CD4-positive, alpha-beta T cell (primary cell): ENCODE data around the gene SOCS2. TPM values are rescaled to one million over a fixed set of nuclear protein-coding genes. Genes with fewer than 3 reads are reported as not detected.
A peak's percentile ranks its signal among the peaks of the same experiment; 100 is the strongest.

Source experiments
- ATAC-seq: fragments of 200-7000 bp; cut with Tn5 transposase; one replicate; pipeline ENCODE4 v1.10.0; 2022; ENCODE audit warnings: mild to moderate bottlenecking; ENCODE audit not compliant: poor library complexity
- CTCF ChIA-PET: fragments of 350-600 bp; sonication (Branson Sonifier 250); formaldehyde crosslinking; loops from one replicate; lab custom pipeline; 2021; ENCODE audit warnings: antibody characterized with exemption, inconsistent platforms; lab: Charles Lee
- POLR2A ChIA-PET: fragments of 350-600 bp; sonication (Branson Sonifier 250); formaldehyde crosslinking; loops from one replicate; lab custom pipeline; 2021; ENCODE audit warnings: antibody characterized with exemption, inconsistent platforms; lab: Charles Lee
- DNase-seq, 14 experiments: peaks; one replicate each; pipeline ENCODE4 v3.0.0-alpha.2; 2013 to 2020; ENCODE audit warnings: mixed read lengths in 2 of 14
- H3K27ac ChIP-seq, 2 donors: one replicate each; pipeline versions ENCODE4 v1.5.1 to v1.7.0; 2013; ENCODE audit warnings: low read length in 2 of 2, low read depth in 1 of 2, mild to moderate bottlenecking in 1 of 2
- H3K27me3 ChIP-seq, 2 experiments: 1 replicate in 1 of 2; 2 replicates in 1 of 2; pipeline versions ENCODE4 v1.6.1 to v1.7.0; 2013; ENCODE audit warnings: low read length in 2 of 2, control low read depth in 1 of 2, mild to moderate bottlenecking in 1 of 2, moderate library complexity in 1 of 2; ENCODE audit not compliant: insufficient read depth in 2 of 2, control insufficient read depth in 1 of 2
- H3K36me3 ChIP-seq: one replicate; pipeline ENCODE4 v1.6.1; 2013; ENCODE audit warnings: low read length, control low read depth; ENCODE audit not compliant: insufficient read depth
- H3K4me1 ChIP-seq: one replicate; pipeline ENCODE4 v1.6.1; 2013; ENCODE audit warnings: low read length, control low read depth; ENCODE audit not compliant: insufficient read depth
- H3K4me3 ChIP-seq: one replicate; pipeline ENCODE4 v1.5.1; 2013; ENCODE audit warnings: mild to moderate bottlenecking, low read length, moderate library complexity
- H3K9me3 ChIP-seq, 2 experiments: 1 replicate in 1 of 2; 2 replicates in 1 of 2; pipeline versions ENCODE4 v1.6.1 to v1.7.0; 2013; ENCODE audit warnings: low read length in 2 of 2, mild to moderate bottlenecking in 2 of 2, control low read depth in 1 of 2, moderate library complexity in 1 of 2; ENCODE audit not compliant: control insufficient read depth in 1 of 2, insufficient read depth in 1 of 2
- H3K27ac Mint-ChIP-seq: one replicate; pipeline ENCODE4 v1.8.0; 2020; ENCODE audit warnings: mixed read lengths
- H3K27me3 Mint-ChIP-seq: one replicate; pipeline ENCODE4 v1.8.0; 2021; ENCODE audit warnings: mixed read lengths
- H3K36me3 Mint-ChIP-seq: one replicate; pipeline ENCODE4 v1.8.0; 2021; ENCODE audit warnings: low read depth, mixed read lengths
- H3K4me1 Mint-ChIP-seq: one replicate; pipeline ENCODE4 v1.8.0; 2021; ENCODE audit warnings: low read depth, mixed read lengths
- H3K4me3 Mint-ChIP-seq: one replicate; pipeline ENCODE4 v1.8.0; 2020; ENCODE audit warnings: mild to moderate bottlenecking, mixed read lengths
- H3K9me3 Mint-ChIP-seq: one replicate; pipeline ENCODE4 v1.8.0; 2020; ENCODE audit warnings: mixed read lengths
- intact Hi-C, 2 experiments: fragments of 100-400 bp; cut with DNase I in 1 of 2; cut with micrococcal nuclease in 1 of 2; formaldehyde crosslinking; loops; one replicate each; pipeline versions ENCODE4 v1.15.1 to v1.9.0; 2023 to 2025; cut with DNase I, micrococcal nuclease
- total RNA-seq, 174 experiments: library from RNA in 2 of 174; stranded (reverse) in 2 of 174; gene quantifications; one replicate each; pipeline ENCODE4 v1.2.3 and lab custom pipeline; 2021 to 2026
- TF ChIP-seq, protein P1 (sequence below): fragments of 200-600 bp; IDR thresholded peaks from one replicate; pipeline ENCODE4 v1.8.0; 2022; ENCODE audit warnings: antibody characterized with exemption, mild to moderate bottlenecking

SOCS2 gene
- total RNA-seq, 2 experiments from 2014 or later, result 4.1 to 4.2 TPM

DNA sequence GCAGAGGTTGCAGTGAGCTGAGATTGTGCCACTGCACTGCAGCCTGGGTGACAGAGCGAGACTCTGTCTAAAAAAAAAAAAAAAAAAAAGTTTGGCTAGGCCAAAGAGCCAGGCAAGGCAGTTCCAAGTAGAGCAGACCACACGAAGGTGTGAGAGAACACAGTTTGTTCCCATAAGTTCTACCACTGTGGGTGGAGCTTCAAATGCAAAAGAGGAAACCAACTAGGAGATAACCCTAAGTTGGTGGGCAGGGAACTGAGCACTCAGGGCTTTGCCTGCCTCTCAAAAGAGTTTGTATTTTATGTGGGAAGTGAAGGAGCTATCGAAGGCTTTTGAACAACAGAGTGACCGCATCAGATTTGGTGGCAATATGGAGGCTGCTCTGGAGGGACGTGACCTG lies 15.1 kb downstream of the SOCS2 start:
- Histone ChIP-seq H3K4me3 (no peak overlapping the region), H3K36me3 (no peaks in the 10 kb centered on the region), H3K27me3 (peaks cover 6 to 18% of the 10 kb centered on the region in 2 experiments), H3K9me3 (no peaks in the 10 kb centered on the region), H3K27ac (no peak overlapping the region), H3K4me1 (peaks cover 7% of the 10 kb centered on the region)
- DNase-seq (no peak), ATAC-seq (no peak)
- Mint-ChIP-seq H3K27ac (no peak overlapping the region), H3K4me3 (no peak overlapping the region), H3K4me1 (peaks cover 14% of the 10 kb centered on the region), H3K27me3 (peaks cover 43% of the 10 kb centered on the region), H3K36me3 (no peaks in the 10 kb centered on the region), H3K9me3 (no peaks in the 10 kb centered on the region)
- CTCF ChIA-PET, result interaction anchor here (0.7 kb wide), 1 partner anchor 1847 kb away, joined by 3 read pairs; no protein-coding TSS in a partner anchor
- POLR2A ChIA-PET, result no interaction called here
- TF ChIP-seq, protein P1, sequence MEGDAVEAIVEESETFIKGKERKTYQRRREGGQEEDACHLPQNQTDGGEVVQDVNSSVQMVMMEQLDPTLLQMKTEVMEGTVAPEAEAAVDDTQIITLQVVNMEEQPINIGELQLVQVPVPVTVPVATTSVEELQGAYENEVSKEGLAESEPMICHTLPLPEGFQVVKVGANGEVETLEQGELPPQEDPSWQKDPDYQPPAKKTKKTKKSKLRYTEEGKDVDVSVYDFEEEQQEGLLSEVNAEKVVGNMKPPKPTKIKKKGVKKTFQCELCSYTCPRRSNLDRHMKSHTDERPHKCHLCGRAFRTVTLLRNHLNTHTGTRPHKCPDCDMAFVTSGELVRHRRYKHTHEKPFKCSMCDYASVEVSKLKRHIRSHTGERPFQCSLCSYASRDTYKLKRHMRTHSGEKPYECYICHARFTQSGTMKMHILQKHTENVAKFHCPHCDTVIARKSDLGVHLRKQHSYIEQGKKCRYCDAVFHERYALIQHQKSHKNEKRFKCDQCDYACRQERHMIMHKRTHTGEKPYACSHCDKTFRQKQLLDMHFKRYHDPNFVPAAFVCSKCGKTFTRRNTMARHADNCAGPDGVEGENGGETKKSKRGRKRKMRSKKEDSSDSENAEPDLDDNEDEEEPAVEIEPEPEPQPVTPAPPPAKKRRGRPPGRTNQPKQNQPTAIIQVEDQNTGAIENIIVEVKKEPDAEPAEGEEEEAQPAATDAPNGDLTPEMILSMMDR, result no peak
- intact Hi-C loops, result no loop called here

DNA sequence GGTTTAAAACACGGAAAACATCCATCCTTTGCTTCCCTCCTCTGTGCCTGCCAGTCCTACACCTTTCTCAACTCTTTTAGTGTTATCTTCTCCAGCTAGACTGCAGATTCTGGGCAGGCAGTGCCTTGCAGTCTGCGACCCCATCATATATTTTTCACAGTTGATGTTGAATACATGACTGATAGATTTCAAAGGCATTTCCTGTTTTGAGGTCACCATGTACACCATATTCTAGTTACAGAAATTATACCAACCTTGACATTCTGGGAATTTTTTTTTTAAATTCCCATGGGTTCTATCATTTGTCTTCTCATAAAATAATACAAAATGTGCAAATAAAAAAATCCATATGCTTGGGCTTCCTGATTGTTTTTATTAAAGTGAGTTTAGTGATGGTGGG lies 16.6 kb downstream of the SOCS2 start:
- Mint-ChIP-seq H3K36me3 (no peaks in the 10 kb centered on the region), H3K27ac (no peak overlapping the region), H3K4me3 (no peak overlapping the region), H3K4me1 (peaks cover 14% of the 10 kb centered on the region), H3K9me3 (no peaks in the 10 kb centered on the region), H3K27me3 (peaks cover 58% of the 10 kb centered on the region)
- ATAC-seq (no peak), DNase-seq (no peak)
- ChIA-PET POLR2A (no interaction called here), CTCF (no interaction called here)
- no peak overlapping the region for H3K27ac ChIP-seq
- no peaks in the 10 kb centered on the region for H3K36me3 ChIP-seq
- peaks cover 7% of the 10 kb centered on the region for H3K4me1 ChIP-seq
- peaks cover 16 to 24% of the 10 kb centered on the region in 2 experiments for H3K27me3 ChIP-seq
- no peak overlapping the region for H3K4me3 ChIP-seq
- intact Hi-C loops, result no loop called here
- no peaks in the 10 kb centered on the region for H3K9me3 ChIP-seq
- TF ChIP-seq, protein P1, result no peak

DNA sequence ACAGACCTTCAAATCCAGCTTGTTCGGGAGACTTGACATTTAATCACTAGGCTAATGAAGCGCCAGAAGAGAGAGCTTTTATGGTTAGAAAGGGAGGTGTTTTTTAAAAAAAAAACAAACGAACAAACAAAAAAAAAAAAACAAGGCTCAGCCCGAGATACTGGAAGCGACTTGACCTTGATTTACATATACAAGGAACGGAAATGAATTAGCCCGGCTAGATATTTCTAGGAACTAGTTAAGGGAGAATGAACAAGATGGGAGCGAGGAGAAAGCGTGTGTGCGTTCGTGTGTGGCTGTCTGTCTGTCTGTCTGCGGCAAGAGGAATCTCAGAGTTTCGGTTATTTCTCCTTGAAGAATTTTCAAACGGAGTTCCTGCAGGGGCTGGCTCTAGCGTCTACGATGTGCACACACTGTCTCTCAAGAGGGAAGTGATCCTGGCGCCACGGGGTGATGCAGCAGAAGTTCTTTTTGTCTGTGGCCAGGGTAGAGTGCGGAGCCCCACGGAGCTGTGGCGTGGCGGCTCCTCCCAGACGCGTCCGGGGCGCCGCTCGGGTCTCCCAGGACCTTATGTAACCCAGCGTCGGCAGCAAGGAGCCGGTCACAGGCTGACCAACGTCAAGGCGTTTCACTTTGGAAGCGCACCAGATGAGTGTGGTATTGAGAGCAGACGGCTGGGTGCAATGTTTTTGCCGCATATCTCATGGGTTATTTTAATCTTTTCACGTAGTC lies 18.8 kb downstream of the SOCS2 start:
- H3K9me3 ChIP-seq, result no peaks in the 10 kb centered on the region
- TF ChIP-seq, protein P1, result no peak
- ChIA-PET POLR2A (interaction anchor here (1.3 to 1.4 kb wide), 2 partner anchors 18 to 21 kb away, joined by 4 read pairs; no protein-coding TSS in a partner anchor), CTCF (interaction anchor here (1.0 kb wide), 2 partner anchors 22 to 511 kb away, joined by 4 read pairs; no protein-coding TSS in a partner anchor)
- peak overlapping the region; percentile 81 for H3K4me3 Mint-ChIP-seq
- peaks cover 72% of the 10 kb centered on the region for H3K27me3 Mint-ChIP-seq
- no peaks in the 10 kb centered on the region for H3K9me3 Mint-ChIP-seq
- H3K36me3 Mint-ChIP-seq, result no peaks in the 10 kb centered on the region
- ATAC-seq (peak; percentile 71), DNase-seq (peak in 10 of 14 experiments; percentile 2 to 69 (median 34))
- H3K27ac Mint-ChIP-seq, result no peak overlapping the region
- peaks cover 14% of the 10 kb centered on the region for H3K4me1 Mint-ChIP-seq
- no peaks in the 10 kb centered on the region for H3K36me3 ChIP-seq
- peak overlapping the region; percentile 49 for H3K4me3 ChIP-seq
- peaks cover 16 to 38% of the 10 kb centered on the region in 2 experiments for H3K27me3 ChIP-seq
- H3K4me1 ChIP-seq, result peaks cover 7% of the 10 kb centered on the region
- no peak overlapping the region for H3K27ac ChIP-seq
- intact Hi-C loops, result loop anchor here in 1 of 2 experiments (5.0 kb wide), 1 partner anchor 86 kb away; the partner anchor contains the start of gene CRADD
